HPDE6-E6E7 (cell line): ENCODE data around the gene PHETA1.
A peak's percentile ranks its signal among the peaks of the same experiment; 100 is the strongest.
"Not testable (repeated sequence)": the region's sequence is repeated elsewhere in the genome, so short reads cannot be mapped to it uniquely, and the experiment has no call there.

Source experiments
- DNase-seq: peaks from one replicate; pipeline ENCODE4 v3.0.0; 2011; ENCODE audit warnings: missing footprints; ENCODE audit errors: extremely low spot score

PHETA1 gene

GRCh38 chr12:111405149-111405858 is 36.4 kb upstream of the PHETA1 start:
- DNase-seq = peak; percentile 88

GRCh38 chr12:111404362-111405148 is 35.7 kb upstream of the PHETA1 start:
- DNase-seq = no peak

- DNase-seq = not testable (repeated sequence)
Observed at GRCh38 chr12:111402490-111402824, 33.6 kb upstream of the PHETA1 start.

- no peak for DNase-seq
Observed at GRCh38 chr12:111401167-111401605, 32.3 kb upstream of the PHETA1 start.

GRCh38 chr12:111399741-111400404 is 31.0 kb upstream of the PHETA1 start:
- DNase-seq = not testable (repeated sequence)

GRCh38 chr12:111398530-111398929 is 29.6 kb upstream of the PHETA1 start:
- DNase-seq = no peak

- peak; percentile 76 for DNase-seq
Observed at GRCh38 chr12:111396726-111397445, 28.0 kb upstream of the PHETA1 start.

- not testable (repeated sequence) for DNase-seq
Observed at GRCh38 chr12:111396271-111396670, 27.4 kb upstream of the PHETA1 start.

- DNase-seq = no peak
Observed at GRCh38 chr12:111395336-111396187, 26.7 kb upstream of the PHETA1 start.

- DNase-seq = no peak
Observed at GRCh38 chr12:111394480-111394879, 25.6 kb upstream of the PHETA1 start.

- no peak for DNase-seq
Observed at GRCh38 chr12:111393700-111394300, 24.9 kb upstream of the PHETA1 start.

GRCh38 chr12:111390910-111391309 is 22.0 kb upstream of the PHETA1 start:
- no peak for DNase-seq

GRCh38 chr12:111389635-111390034 is 20.7 kb upstream of the PHETA1 start:
- no peak for DNase-seq

- no peak for DNase-seq
Observed at GRCh38 chr12:111387747-111388323, 18.9 kb upstream of the PHETA1 start.

- DNase-seq = no peak
Observed at GRCh38 chr12:111386885-111387284, 18.0 kb upstream of the PHETA1 start.

- DNase-seq = no peak
Observed at GRCh38 chr12:111384596-111384995, 15.7 kb upstream of the PHETA1 start.

- DNase-seq = no peak
Observed at GRCh38 chr12:111379942-111380554, 11.2 kb upstream of the PHETA1 start.

GRCh38 chr12:111377440-111377839 is 8.5 kb upstream of the PHETA1 start:
- DNase-seq = no peak

GRCh38 chr12:111373231-111373630 is 4.3 kb upstream of the PHETA1 start:
- DNase-seq = not testable (repeated sequence)
